ENCODE results near the gene OR5A2.
"Not testable (repeated sequence)": the region's sequence is repeated elsewhere in the genome, so short reads cannot be mapped to it uniquely, and the experiment has no call there.

OR5A2 gene

GRCh38 chr11:59394186-59394585 lies 32.0 kb downstream of the OR5A2 start:
- DNase-seq (ENCODE audit: low read depth): no peak

GRCh38 chr11:59380263-59381059 lies 45.8 kb downstream of the OR5A2 start:
- no peak for DNase-seq (ENCODE audit: low read depth)

GRCh38 chr11:59372324-59372723 lies 53.9 kb downstream of the OR5A2 start:
- DNase-seq (ENCODE audit: low read depth): not testable (repeated sequence)

- DNase-seq (ENCODE audit: low read depth): no peak
Observed at GRCh38 chr11:59368238-59369022, 57.8 kb downstream of the OR5A2 start.

Measured in CMK (cell line).